Measurements from ENCODE around the gene ARRDC2.
"Not testable (repeated sequence)": the region's sequence is repeated elsewhere in the genome, so short reads cannot be mapped to it uniquely, and the experiment has no call there.

The ARRDC2 gene

GRCh38 chr19:17977488-17977887 is 30.5 kb upstream of the ARRDC2 start:
- no peaks in the 10 kb centered on the region for H3K9me3 Mint-ChIP-seq (ENCODE audit: low read depth)
- H3K27ac Mint-ChIP-seq: no peak overlapping the region
- no peaks in the 10 kb centered on the region for H3K4me1 Mint-ChIP-seq (ENCODE audit: low read depth)
- H3K27me3 Mint-ChIP-seq: peaks cover 6% of the 10 kb centered on the region
- H3K4me3 Mint-ChIP-seq: no peak overlapping the region
- H3K36me3 Mint-ChIP-seq: no peaks in the 10 kb centered on the region

GRCh38 chr19:17981611-17982010 is 26.4 kb upstream of the ARRDC2 start:
- Mint-ChIP-seq H3K4me3 (no peak overlapping the region), H3K36me3 (no peaks in the 10 kb centered on the region), H3K4me1 (ENCODE audit: low read depth) (no peaks in the 10 kb centered on the region), H3K9me3 (ENCODE audit: low read depth) (no peaks in the 10 kb centered on the region), H3K27me3 (peaks cover 6% of the 10 kb centered on the region), H3K27ac (no peak overlapping the region)

- H3K36me3 Mint-ChIP-seq: no peaks in the 10 kb centered on the region
- peaks cover 6% of the 10 kb centered on the region for H3K27me3 Mint-ChIP-seq
- H3K27ac Mint-ChIP-seq: no peak overlapping the region
- no peaks in the 10 kb centered on the region for H3K4me1 Mint-ChIP-seq (ENCODE audit: low read depth)
- no peak overlapping the region for H3K4me3 Mint-ChIP-seq
- H3K9me3 Mint-ChIP-seq (ENCODE audit: low read depth): no peaks in the 10 kb centered on the region
Measured at GRCh38 chr19:17982430-17982829, 25.5 kb upstream of the ARRDC2 start.

GRCh38 chr19:17985037-17985818 is 22.7 kb upstream of the ARRDC2 start:
- Mint-ChIP-seq H3K27me3 (peaks cover 4% of the 10 kb centered on the region), H3K36me3 (no peaks in the 10 kb centered on the region), H3K4me3 (no peak overlapping the region), H3K9me3 (ENCODE audit: low read depth) (no peaks in the 10 kb centered on the region), H3K27ac (no peak overlapping the region), H3K4me1 (ENCODE audit: low read depth) (no peaks in the 10 kb centered on the region)

- H3K4me3 Mint-ChIP-seq; H3K9me3 Mint-ChIP-seq (ENCODE audit: low read depth); H3K27ac Mint-ChIP-seq; H3K4me1 Mint-ChIP-seq (ENCODE audit: low read depth); H3K36me3 Mint-ChIP-seq; H3K27me3 Mint-ChIP-seq: not testable (repeated sequence)
Measured at GRCh38 chr19:17986569-17986968, 21.4 kb upstream of the ARRDC2 start.

- H3K4me1 Mint-ChIP-seq (ENCODE audit: low read depth): no peaks in the 10 kb centered on the region
- H3K36me3 Mint-ChIP-seq: no peaks in the 10 kb centered on the region
- no peak overlapping the region for H3K4me3 Mint-ChIP-seq
- H3K27ac Mint-ChIP-seq: no peak overlapping the region
- H3K9me3 Mint-ChIP-seq (ENCODE audit: low read depth): no peaks in the 10 kb centered on the region
- H3K27me3 Mint-ChIP-seq: no peaks in the 10 kb centered on the region
Measured at GRCh38 chr19:17988161-17988560, 19.8 kb upstream of the ARRDC2 start.

DNA sequence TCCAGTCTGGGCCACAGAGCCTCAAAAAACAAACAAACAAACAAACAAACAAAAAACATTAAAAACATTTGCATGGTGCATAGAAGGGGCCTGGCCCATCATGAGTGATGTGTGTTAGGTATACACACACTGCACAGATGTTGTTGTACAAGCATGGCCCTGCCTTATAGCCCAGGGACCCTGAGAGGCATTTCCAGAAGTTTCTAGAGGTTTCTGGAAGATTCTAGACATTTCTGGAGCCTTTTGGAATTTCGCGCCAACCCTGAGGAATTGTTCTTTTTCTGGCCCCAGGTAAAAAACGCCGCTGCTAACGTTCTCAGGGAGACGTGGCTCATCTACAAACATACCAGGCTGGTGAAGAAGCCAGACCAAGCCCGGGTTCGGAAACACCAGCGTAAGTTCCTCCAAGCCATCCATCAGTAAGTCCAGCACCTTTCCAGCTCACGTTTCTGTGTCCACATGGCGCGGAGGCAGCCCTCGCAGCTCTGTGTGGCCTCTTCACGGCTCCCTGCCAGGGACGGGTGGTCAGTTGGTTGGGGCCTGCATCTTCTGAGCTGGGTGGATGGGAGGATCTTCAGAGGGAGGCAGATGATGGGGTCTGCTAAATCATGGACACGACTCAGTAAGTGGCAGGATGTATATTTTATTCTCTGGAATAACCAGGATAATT is 18.4 kb upstream of the ARRDC2 start:
- Mint-ChIP-seq H3K36me3 (no peaks in the 10 kb centered on the region), H3K27me3 (no peaks in the 10 kb centered on the region), H3K27ac (no peak overlapping the region), H3K4me3 (no peak overlapping the region), H3K9me3 (ENCODE audit: low read depth) (no peaks in the 10 kb centered on the region), H3K4me1 (ENCODE audit: low read depth) (no peaks in the 10 kb centered on the region)

- Mint-ChIP-seq H3K4me1 (ENCODE audit: low read depth) (peaks cover 3% of the 10 kb centered on the region), H3K27ac (no peak overlapping the region), H3K36me3 (no peaks in the 10 kb centered on the region), H3K4me3 (no peak overlapping the region), H3K9me3 (ENCODE audit: low read depth) (no peaks in the 10 kb centered on the region), H3K27me3 (no peaks in the 10 kb centered on the region)
Measured at GRCh38 chr19:17993076-17993813, 14.7 kb upstream of the ARRDC2 start.

DNA sequence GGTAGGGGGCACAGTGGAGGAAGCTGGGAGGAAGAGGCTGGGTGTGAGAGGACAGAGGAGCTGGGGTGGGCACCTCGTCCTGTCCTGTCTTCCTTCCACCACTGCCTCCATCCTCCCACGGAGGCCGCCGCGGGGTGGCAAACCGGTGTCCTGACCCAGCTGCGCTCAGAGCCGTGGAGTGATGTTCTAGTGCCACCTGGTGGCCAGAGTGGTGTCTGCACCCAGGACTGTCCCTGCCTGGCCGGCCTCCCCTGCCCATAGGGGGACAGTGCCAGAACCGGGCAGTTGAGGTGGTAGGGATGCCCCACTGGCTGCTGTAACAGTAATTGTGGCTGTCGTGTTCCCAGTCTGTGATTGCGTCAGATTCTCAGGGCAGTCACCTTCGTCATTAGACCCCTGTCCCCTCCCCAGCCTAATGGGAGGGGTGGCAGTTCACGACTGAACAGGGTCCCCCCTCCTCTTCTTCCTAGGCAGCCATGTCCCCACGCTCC is 11.1 kb upstream of the ARRDC2 start:
- Mint-ChIP-seq H3K4me1 (ENCODE audit: low read depth) (peaks cover 15% of the 10 kb centered on the region), H3K36me3 (no peaks in the 10 kb centered on the region), H3K9me3 (ENCODE audit: low read depth) (no peaks in the 10 kb centered on the region), H3K27ac (no peak overlapping the region), H3K4me3 (no peak overlapping the region), H3K27me3 (no peaks in the 10 kb centered on the region)

DNA sequence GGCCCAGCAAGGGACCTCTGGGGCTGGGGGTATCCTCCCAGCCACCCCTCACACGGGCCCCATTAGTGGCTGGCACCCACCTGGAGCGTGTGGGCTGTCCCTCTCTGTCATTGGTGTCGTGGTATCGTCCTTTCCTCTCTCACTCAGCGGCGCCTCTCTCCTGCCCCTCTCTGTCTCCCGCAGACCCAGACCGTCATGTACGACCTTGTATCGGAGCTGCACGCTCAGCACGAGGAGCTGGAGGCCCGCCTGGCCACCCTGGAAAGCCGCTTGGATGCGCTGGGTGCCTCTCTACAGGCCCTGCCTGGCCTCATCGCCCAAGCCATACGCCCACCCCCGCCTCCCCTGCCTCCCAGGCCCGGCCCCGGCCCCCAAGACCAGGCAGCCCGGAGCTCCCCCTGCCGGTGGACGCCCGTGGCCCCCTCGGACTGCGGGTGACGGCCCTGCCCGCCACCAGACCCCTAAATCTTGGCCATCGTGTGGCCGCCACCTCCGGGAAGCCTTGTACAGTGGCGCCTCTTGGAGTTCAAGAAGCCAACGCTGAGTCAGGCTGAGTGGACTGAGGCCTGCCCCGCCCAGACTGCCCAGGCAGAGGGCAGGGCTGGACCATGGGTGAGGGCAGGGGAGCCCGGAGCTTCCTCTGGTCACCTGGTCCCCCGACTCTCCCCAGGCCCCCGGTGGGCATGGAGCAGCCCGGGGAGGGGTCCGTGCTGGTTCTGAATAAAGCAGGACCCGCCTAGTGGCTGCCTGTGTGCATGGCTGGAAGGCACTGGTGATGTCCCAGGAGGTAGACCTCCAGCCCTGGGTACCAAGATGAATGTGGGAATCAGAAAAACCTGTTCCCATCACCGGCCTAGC is 9.8 kb upstream of the ARRDC2 start:
- no peaks in the 10 kb centered on the region for H3K27me3 Mint-ChIP-seq
- H3K4me1 Mint-ChIP-seq (ENCODE audit: low read depth): peaks cover 20% of the 10 kb centered on the region
- H3K4me3 Mint-ChIP-seq: no peak overlapping the region
- H3K36me3 Mint-ChIP-seq: no peaks in the 10 kb centered on the region
- H3K9me3 Mint-ChIP-seq (ENCODE audit: low read depth): no peaks in the 10 kb centered on the region
- no peak overlapping the region for H3K27ac Mint-ChIP-seq

- Mint-ChIP-seq H3K4me3 (no peak overlapping the region), H3K4me1 (ENCODE audit: low read depth) (peaks cover 20% of the 10 kb centered on the region), H3K9me3 (ENCODE audit: low read depth) (no peaks in the 10 kb centered on the region), H3K27me3 (no peaks in the 10 kb centered on the region), H3K27ac (peak overlapping the region; percentile 72), H3K36me3 (no peaks in the 10 kb centered on the region)
Measured at GRCh38 chr19:17998827-17999150, 9.2 kb upstream of the ARRDC2 start.

- Mint-ChIP-seq H3K9me3 (ENCODE audit: low read depth) (no peaks in the 10 kb centered on the region), H3K4me1 (ENCODE audit: low read depth) (peaks cover 20% of the 10 kb centered on the region), H3K27ac (peak overlapping the region; percentile 92), H3K27me3 (no peaks in the 10 kb centered on the region), H3K4me3 (peak overlapping the region; percentile 85), H3K36me3 (no peaks in the 10 kb centered on the region)
Measured at GRCh38 chr19:17999684-18000479, 8.1 kb upstream of the ARRDC2 start.

DNA sequence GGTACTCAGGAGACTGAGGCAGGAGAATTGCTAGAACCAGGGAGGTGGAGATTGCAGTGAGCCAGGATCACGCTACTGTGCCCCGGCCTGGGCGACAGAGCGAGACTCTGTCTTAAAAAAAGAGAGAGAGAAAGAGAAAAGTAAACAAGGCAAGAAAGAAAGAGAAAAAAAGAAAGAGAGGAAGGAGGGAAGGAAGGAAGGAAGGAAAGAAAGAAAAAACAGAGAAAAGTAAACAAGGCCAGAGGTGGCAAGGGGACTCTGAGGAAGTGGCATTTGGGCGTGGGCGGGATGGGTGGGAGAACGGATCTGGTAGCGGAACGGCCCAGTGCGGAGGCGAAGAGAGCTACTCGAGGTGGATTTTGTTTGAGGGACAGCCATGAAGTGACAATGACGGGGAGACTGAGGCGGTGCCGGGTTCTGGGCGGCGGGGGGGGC is 7.5 kb upstream of the ARRDC2 start:
- H3K27me3 Mint-ChIP-seq: no peaks in the 10 kb centered on the region
- peak overlapping the region; percentile 92 for H3K27ac Mint-ChIP-seq
- peak overlapping the region; percentile 85 for H3K4me3 Mint-ChIP-seq
- H3K36me3 Mint-ChIP-seq: no peaks in the 10 kb centered on the region
- H3K9me3 Mint-ChIP-seq (ENCODE audit: low read depth): no peaks in the 10 kb centered on the region
- H3K4me1 Mint-ChIP-seq (ENCODE audit: low read depth): peaks cover 20% of the 10 kb centered on the region
